ENCODE data around the gene KIF19.

GRCh38 chr17:74328487-74328886, 2.5 kb downstream of the KIF19 start:
- TF ChIP-seq CTCF (IDR thresholded peaks at IDR 0.05; ENCODE audit: insufficient read depth, low read length, poor library complexity, severe bottlenecking), result no peak
- TF ChIP-seq EZH2phosphoT487 (conservative IDR thresholded peaks at IDR 0.05; ENCODE audit: low read length), result no peak
